ENCODE results near the gene NLRP8. TPM values are rescaled to one million over a fixed set of nuclear protein-coding genes. Genes with fewer than 3 reads are reported as not detected.
"Not testable (repeated sequence)": the region's sequence is repeated elsewhere in the genome, so short reads cannot be mapped to it uniquely, and the experiment has no call there.

NLRP8 gene
- not detected in 2 replicates for total RNA-seq (2014; rRNA removed; shearing (Covaris generic))

GRCh38 chr19:55947532-55947931 lies at the start of gene NLRP8:
Gene NLRP8 (plus strand): TSS chr19:55947832.
- DNase-seq (ENCODE audit: low spot score) = no peak

GRCh38 chr19:55898911-55899310 lies 48.7 kb upstream of the NLRP8 start:
- DNase-seq (ENCODE audit: low spot score) = no peak

GRCh38 chr19:55901369-55902079 lies 46.1 kb upstream of the NLRP8 start:
- DNase-seq (ENCODE audit: low spot score) = no peak

- DNase-seq (ENCODE audit: low spot score) = no peak
Measured at GRCh38 chr19:55902080-55902751, 45.4 kb upstream of the NLRP8 start.

- DNase-seq (ENCODE audit: low spot score) = no peak
Measured at GRCh38 chr19:55907286-55907685, 40.3 kb upstream of the NLRP8 start.

- no peak for DNase-seq (ENCODE audit: low spot score)
Measured at GRCh38 chr19:55907746-55908145, 39.9 kb upstream of the NLRP8 start.

- no peak for DNase-seq (ENCODE audit: low spot score)
Measured at GRCh38 chr19:55909801-55910200, 37.8 kb upstream of the NLRP8 start.

- no peak for DNase-seq (ENCODE audit: low spot score)
Measured at GRCh38 chr19:55912916-55913315, 34.7 kb upstream of the NLRP8 start.

- DNase-seq (ENCODE audit: low spot score) = peak; percentile 16
Measured at GRCh38 chr19:55913643-55914268, 33.9 kb upstream of the NLRP8 start.

GRCh38 chr19:55923556-55923955 lies 24.1 kb upstream of the NLRP8 start:
- DNase-seq (ENCODE audit: low spot score) = no peak

- DNase-seq (ENCODE audit: low spot score) = no peak
Measured at GRCh38 chr19:55927991-55928390, 19.6 kb upstream of the NLRP8 start.

GRCh38 chr19:55929258-55929657 lies 18.4 kb upstream of the NLRP8 start:
- DNase-seq (ENCODE audit: low spot score) = not testable (repeated sequence)

- no peak for DNase-seq (ENCODE audit: low spot score)
Measured at GRCh38 chr19:55930996-55931515, 16.6 kb upstream of the NLRP8 start.

GRCh38 chr19:55931936-55932386 lies 15.7 kb upstream of the NLRP8 start, which contains the start of gene NLRP13:
Gene NLRP13 (minus strand): TSS chr19:55932336. CDS start chr19:55932311, 25 bp downstream.
- DNase-seq (ENCODE audit: low spot score) = no peak

GRCh38 chr19:55935206-55935605 lies 12.4 kb upstream of the NLRP8 start:
- DNase-seq (ENCODE audit: low spot score) = no peak

- no peak for DNase-seq (ENCODE audit: low spot score)
Measured at GRCh38 chr19:55939206-55939605, 8.4 kb upstream of the NLRP8 start.

GRCh38 chr19:55940306-55940705 lies 7.3 kb upstream of the NLRP8 start:
- no peak for DNase-seq (ENCODE audit: low spot score)

- not testable (repeated sequence) for DNase-seq (ENCODE audit: low spot score)
Measured at GRCh38 chr19:55950566-55950965, 2.9 kb downstream of the NLRP8 start.

GRCh38 chr19:55956431-55956830 lies 8.8 kb downstream of the NLRP8 start:
- DNase-seq (ENCODE audit: low spot score) = no peak

- peak; percentile 93 for DNase-seq (ENCODE audit: low spot score)
Measured at GRCh38 chr19:55958356-55958755, 10.7 kb downstream of the NLRP8 start.

- no peak for DNase-seq (ENCODE audit: low spot score)
Measured at GRCh38 chr19:55959996-55960675, 12.5 kb downstream of the NLRP8 start.

- DNase-seq (ENCODE audit: low spot score) = peak; percentile 90
Measured at GRCh38 chr19:55962186-55962585, 14.6 kb downstream of the NLRP8 start.
